HuH-7 (cell line): ENCODE measurements around the gene SLC25A34.
"Not testable (repeated sequence)": the region's sequence is repeated elsewhere in the genome, so short reads cannot be mapped to it uniquely, and the experiment has no call there.

Experiments used
- DNase-seq: peaks from one replicate; pipeline ENCODE4 v3.0.0; 2011; ENCODE audit warnings: low spot score

SLC25A34 gene

GRCh38 chr1:15736038-15736891 lies at the start of gene SLC25A34:
Gene SLC25A34 (plus strand): TSS chr1:15736258. CDS start chr1:15736486, 228 bp downstream.
- DNase-seq, result no peak

- DNase-seq, result no peak
Measured at GRCh38 chr1:15687446-15687845, 48.6 kb upstream of the SLC25A34 start.

GRCh38 chr1:15690317-15690716 lies 45.7 kb upstream of the SLC25A34 start:
- no peak for DNase-seq

GRCh38 chr1:15691434-15692032 lies 44.5 kb upstream of the SLC25A34 start:
- no peak for DNase-seq

- no peak for DNase-seq
Measured at GRCh38 chr1:15692121-15692682, 43.9 kb upstream of the SLC25A34 start.

- no peak for DNase-seq
Measured at GRCh38 chr1:15693371-15693770, 42.7 kb upstream of the SLC25A34 start.

GRCh38 chr1:15696956-15697521 lies 39.0 kb upstream of the SLC25A34 start:
- DNase-seq, result no peak

- DNase-seq, result no peak
Measured at GRCh38 chr1:15698201-15698600, 37.9 kb upstream of the SLC25A34 start.

- DNase-seq, result not testable (repeated sequence)
Measured at GRCh38 chr1:15699321-15699720, 36.7 kb upstream of the SLC25A34 start.

GRCh38 chr1:15700508-15700907 lies 35.5 kb upstream of the SLC25A34 start:
- DNase-seq, result no peak

- no peak for DNase-seq
Measured at GRCh38 chr1:15701784-15702183, 34.3 kb upstream of the SLC25A34 start.

- peak; percentile 48 for DNase-seq
Measured at GRCh38 chr1:15702722-15703550, 33.1 kb upstream of the SLC25A34 start.

GRCh38 chr1:15703562-15703961 lies 32.5 kb upstream of the SLC25A34 start:
- no peak for DNase-seq

- DNase-seq, result no peak
Measured at GRCh38 chr1:15704526-15705183, 31.4 kb upstream of the SLC25A34 start.

GRCh38 chr1:15705184-15705566 lies 30.9 kb upstream of the SLC25A34 start:
- no peak for DNase-seq

- DNase-seq, result no peak
Measured at GRCh38 chr1:15706751-15707150, 29.3 kb upstream of the SLC25A34 start.

GRCh38 chr1:15707239-15707925 lies 28.7 kb upstream of the SLC25A34 start:
- DNase-seq, result no peak

- no peak for DNase-seq
Measured at GRCh38 chr1:15708486-15709137, 27.4 kb upstream of the SLC25A34 start.

- DNase-seq, result no peak
Measured at GRCh38 chr1:15709226-15709625, 26.8 kb upstream of the SLC25A34 start.

GRCh38 chr1:15712168-15712567 lies 23.9 kb upstream of the SLC25A34 start:
- no peak for DNase-seq
